SK-N-SH (cell line): ENCODE measurements around the gene CBR4.

ENCODE experiments used
- REST ChIP-seq: IDR thresholded peaks from 2 replicates; pipeline ENCODE4 v1.6.1; 2012; ENCODE audit warnings: mild to moderate bottlenecking, low read depth, low read length, moderate library complexity
- TF ChIP-seq, protein P1 (sequence below): IDR thresholded peaks from 2 replicates; pipeline ENCODE4 v1.4.0; 2012; ENCODE audit warnings: low read depth, borderline replicate concordance

GRCh38 chr4:168994958-168995357 lies 15.1 kb downstream of the CBR4 start:
- TF ChIP-seq, protein P1, sequence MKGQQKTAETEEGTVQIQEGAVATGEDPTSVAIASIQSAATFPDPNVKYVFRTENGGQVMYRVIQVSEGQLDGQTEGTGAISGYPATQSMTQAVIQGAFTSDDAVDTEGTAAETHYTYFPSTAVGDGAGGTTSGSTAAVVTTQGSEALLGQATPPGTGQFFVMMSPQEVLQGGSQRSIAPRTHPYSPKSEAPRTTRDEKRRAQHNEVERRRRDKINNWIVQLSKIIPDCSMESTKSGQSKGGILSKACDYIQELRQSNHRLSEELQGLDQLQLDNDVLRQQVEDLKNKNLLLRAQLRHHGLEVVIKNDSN = no peak
- no peak for TF ChIP-seq REST
